Gastrocnemius medialis (tissue), 4 donors: ENCODE results near the gene SLC27A1. TPM values are rescaled to one million over a fixed set of nuclear protein-coding genes. Genes with fewer than 3 reads are reported as not detected.
A peak's percentile ranks its signal among the peaks of the same experiment; 100 is the strongest.

Experiments
- ATAC-seq, 2 donors: fragments of 150-250 bp; one replicate each; pipeline ENCODE4 v1.9.1; 2016
- DNase-seq, 2 donors: peaks; one replicate each; pipeline ENCODE4 v3.0.0-alpha.2; 2019
- H3K27ac ChIP-seq, 4 donors: fragments of 200-600 bp; sonication (generic); 1 replicate in 1 of 4; 2 replicates in 3 of 4; pipeline ENCODE4 v1.5.1; 2016 to 2018; ENCODE audit warnings: mild to moderate bottlenecking in 2 of 4, moderate library complexity in 1 of 4
- H3K27me3 ChIP-seq, 3 donors: fragments of 200-600 bp; sonication (generic) in 2 of 3; 1 replicate in 1 of 3; 2 replicates in 2 of 3; pipeline versions ENCODE4 v1.5.1 to v1.6.0; 2016 to 2019; ENCODE audit warnings: mild to moderate bottlenecking in 1 of 3, moderate library complexity in 1 of 3
- H3K36me3 ChIP-seq, 2 donors: fragments of 200-600 bp; sonication (generic) in 1 of 2; one replicate each; pipeline ENCODE4 v1.5.1; 2017 to 2018
- H3K4me1 ChIP-seq, 2 donors: fragments of 200-600 bp; sonication (generic) in 1 of 2; one replicate each; pipeline ENCODE4 v1.5.1; 2016 to 2017; ENCODE audit warnings: mild to moderate bottlenecking in 2 of 2
- H3K4me3 ChIP-seq, 4 donors: fragments of 200-600 bp; sonication (generic) in 3 of 4; 1 replicate in 1 of 4; 2 replicates in 3 of 4; pipeline ENCODE4 v1.5.1; 2016 to 2019; ENCODE audit warnings: mild to moderate bottlenecking in 2 of 4
- H3K9me3 ChIP-seq, 3 donors: fragments of 200-600 bp; sonication (generic) in 2 of 3; 1 replicate in 1 of 3; 2 replicates in 2 of 3; pipeline ENCODE4 v1.5.1; 2016 to 2019
- POLR2A ChIP-seq, 2 donors: fragments of 450-650 bp; IDR thresholded peaks; one replicate each; pipeline ENCODE4 v1.6.1; 2017; ENCODE audit warnings: antibody characterized with exemption in 2 of 2, mild to moderate bottlenecking in 2 of 2, moderate library complexity in 2 of 2
- in situ Hi-C, 4 donors: fragments of 200-750 bp; cut with MboI; loops; one replicate each; pipeline versions ENCODE4 v1.15.0 to v1.8.0; 2017; ENCODE audit warnings: low sequenced_read_pairs in 4 of 4
- intact Hi-C: fragments of 100-400 bp; cut with DNase I; formaldehyde crosslinking; loops from one replicate; pipeline ENCODE4 v1.15.1; 2023; ENCODE audit warnings: low total_unique reads
- total RNA-seq, 4 donors: library from RNA; depleted of rRNA; stranded (reverse); fragments of >200 nt; gene quantifications; one replicate each; pipeline versions ENCODE4 v1.1.0 to v1.2.3, GENCODE V29; 2016
- TF ChIP-seq, protein P1 (sequence below), 5 experiments: fragments of 450-650 bp in 3 of 5; fragments of 200-600 bp in 2 of 5; sonication (generic) in 2 of 5; IDR thresholded peaks in 4 of 5; conservative IDR thresholded peaks in 1 of 5; 1 replicate in 4 of 5; 2 replicates in 1 of 5; pipeline ENCODE4 v1.5.1; 2016 to 2019; ENCODE audit warnings: antibody characterized with exemption in 5 of 5, mild to moderate bottlenecking in 3 of 5, moderate library complexity in 3 of 5

Gene SLC27A1
- total RNA-seq, 4 donors from 2014 or later, result 20.7 to 53.8 (median 43.7) TPM

DNA sequence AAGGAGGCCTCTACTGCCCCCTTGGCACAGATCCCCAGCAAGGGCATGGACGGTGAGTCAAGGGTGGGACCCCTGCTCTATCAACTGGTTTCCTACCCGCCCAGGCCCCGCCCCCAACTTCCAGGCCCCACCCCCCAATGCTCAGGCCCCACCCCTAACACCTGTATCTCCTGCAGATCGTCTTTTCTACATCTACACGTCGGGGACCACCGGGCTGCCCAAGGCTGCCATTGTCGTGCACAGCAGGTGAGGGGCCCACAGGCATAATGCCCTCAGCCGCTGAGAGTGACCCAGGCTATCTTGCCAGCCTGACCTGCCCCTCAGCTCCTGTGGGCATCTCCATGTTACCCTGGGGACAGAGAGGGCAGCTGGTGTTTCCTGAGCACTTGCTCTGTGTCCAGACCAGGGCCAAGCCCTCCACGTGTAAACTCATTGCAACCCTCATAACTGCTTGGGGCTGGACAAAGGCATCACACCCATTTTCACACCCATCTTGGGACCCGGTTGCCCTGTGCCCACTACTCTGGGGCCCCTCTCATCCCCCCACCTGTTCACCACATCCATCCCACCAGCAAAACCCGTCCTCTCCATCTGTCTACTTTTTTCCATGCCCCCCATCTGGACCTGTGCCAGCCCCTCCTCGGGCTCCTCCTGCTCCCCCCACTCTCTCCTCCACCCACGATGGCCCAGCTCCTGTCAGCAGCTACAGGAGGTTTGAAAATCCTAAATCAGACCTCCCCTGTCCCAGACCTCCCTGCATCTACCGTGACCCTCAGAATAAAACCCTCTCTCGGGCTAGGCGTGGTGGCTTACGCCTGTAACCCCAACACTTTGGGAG, 17.2 kb downstream of the SLC27A1 start:
- H3K27me3 ChIP-seq, result no peaks in the 10 kb centered on the region
- ATAC-seq (no peak), DNase-seq (no peak)
- TF ChIP-seq POLR2A (IDR thresholded peaks at IDR 0.05), result no peak
- TF ChIP-seq, protein P1, sequence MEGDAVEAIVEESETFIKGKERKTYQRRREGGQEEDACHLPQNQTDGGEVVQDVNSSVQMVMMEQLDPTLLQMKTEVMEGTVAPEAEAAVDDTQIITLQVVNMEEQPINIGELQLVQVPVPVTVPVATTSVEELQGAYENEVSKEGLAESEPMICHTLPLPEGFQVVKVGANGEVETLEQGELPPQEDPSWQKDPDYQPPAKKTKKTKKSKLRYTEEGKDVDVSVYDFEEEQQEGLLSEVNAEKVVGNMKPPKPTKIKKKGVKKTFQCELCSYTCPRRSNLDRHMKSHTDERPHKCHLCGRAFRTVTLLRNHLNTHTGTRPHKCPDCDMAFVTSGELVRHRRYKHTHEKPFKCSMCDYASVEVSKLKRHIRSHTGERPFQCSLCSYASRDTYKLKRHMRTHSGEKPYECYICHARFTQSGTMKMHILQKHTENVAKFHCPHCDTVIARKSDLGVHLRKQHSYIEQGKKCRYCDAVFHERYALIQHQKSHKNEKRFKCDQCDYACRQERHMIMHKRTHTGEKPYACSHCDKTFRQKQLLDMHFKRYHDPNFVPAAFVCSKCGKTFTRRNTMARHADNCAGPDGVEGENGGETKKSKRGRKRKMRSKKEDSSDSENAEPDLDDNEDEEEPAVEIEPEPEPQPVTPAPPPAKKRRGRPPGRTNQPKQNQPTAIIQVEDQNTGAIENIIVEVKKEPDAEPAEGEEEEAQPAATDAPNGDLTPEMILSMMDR (IDR thresholded peaks at IDR 0.05 in 4 of 5, conservative IDR thresholded peaks at IDR 0.05 in 1 of 5), result no peak
- no peak overlapping the region for H3K4me3 ChIP-seq
- H3K9me3 ChIP-seq, result no peaks in the 10 kb centered on the region
- no peak overlapping the region for H3K27ac ChIP-seq
- intact Hi-C loops (no loop called here), in situ Hi-C loops (no loop called here)
- H3K4me1 ChIP-seq, result no peaks in the 10 kb centered on the region
- H3K36me3 ChIP-seq, result peaks cover 0 to 19% of the 10 kb centered on the region in 2 donors

DNA sequence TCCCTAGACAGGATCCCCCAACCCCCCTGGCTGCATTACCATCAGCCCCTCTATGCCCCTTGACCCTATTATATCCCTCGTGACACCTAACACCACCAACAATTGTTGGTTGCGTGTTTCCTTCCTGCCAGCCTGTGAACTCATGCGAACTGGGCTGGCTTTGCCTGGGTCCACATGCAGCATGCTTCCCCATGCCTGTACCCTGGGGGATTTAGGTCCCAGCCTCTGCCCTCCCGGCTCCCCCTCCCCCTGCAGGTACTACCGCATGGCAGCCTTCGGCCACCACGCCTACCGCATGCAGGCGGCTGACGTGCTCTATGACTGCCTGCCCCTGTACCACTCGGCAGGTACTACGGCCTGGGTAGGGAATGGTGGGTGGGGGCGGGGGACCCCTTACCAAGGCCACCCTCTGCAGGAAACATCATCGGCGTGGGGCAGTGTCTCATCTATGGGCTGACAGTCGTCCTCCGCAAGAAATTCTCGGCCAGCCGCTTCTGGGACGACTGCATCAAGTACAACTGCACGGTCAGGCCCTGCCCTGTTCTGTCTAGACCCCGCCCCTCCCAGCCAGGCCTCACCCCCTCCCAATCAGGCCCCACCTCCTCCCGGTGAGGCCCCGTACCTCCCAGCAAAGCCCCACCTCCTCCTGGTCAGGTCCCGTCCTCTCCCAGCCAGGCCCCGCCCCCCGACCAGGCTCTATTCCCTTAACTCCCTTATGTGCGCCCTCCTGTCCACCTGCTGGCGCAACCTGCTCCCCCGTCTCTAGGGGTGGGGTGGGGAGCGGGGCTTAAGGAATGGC, 18.5 kb downstream of the SLC27A1 start:
- H3K27ac ChIP-seq, result peak overlapping the region in 3 of 4 donors; percentile 3 to 55 (median 35)
- intact Hi-C loops, result no loop called here
- H3K36me3 ChIP-seq, result peaks cover 0 to 19% of the 10 kb centered on the region in 2 donors
- DNase-seq, result no peak
- H3K4me3 ChIP-seq, result peak overlapping the region in 2 of 4 donors; percentile 1 to 15
- no peaks in the 10 kb centered on the region for H3K27me3 ChIP-seq
- ATAC-seq, result peak; percentile 34 to 37
- H3K9me3 ChIP-seq, result no peaks in the 10 kb centered on the region
- in situ Hi-C loops, result no loop called here
- no peak for TF ChIP-seq POLR2A (IDR thresholded peaks at IDR 0.05)
- no peaks in the 10 kb centered on the region for H3K4me1 ChIP-seq

DNA sequence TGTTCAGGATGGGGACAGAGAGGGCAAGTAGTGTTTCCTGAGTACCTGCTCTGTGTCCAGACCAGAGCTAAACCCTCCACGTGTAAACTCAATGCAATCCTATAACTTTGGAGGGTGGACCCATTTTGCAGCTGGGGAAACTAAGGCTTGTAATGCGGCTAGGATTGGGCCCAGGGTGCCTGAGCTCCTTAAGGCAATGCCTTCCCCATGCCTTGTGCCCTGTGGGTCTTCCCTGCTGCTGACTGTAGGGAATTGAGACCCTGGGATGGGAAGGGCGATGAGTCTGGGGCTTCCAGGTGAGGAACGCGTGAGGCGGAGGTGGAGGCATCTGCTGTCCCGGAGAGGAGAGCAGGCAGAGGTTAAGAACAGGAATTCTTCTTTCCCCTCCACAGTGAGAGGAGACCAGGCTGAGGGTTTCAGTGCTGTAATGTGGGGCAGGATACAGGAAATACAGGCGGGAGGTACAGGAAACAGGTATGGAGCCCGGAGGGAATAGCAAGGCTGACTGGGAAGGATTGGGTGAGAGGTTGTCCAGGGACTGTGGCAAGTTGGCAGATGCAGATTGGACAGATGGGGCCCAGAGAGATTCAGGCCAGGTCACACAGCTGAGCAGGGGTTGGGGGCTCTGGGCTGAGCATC, 19.2 kb downstream of the SLC27A1 start:
- no peak for TF ChIP-seq POLR2A (IDR thresholded peaks at IDR 0.05)
- TF ChIP-seq, protein P1 (IDR thresholded peaks at IDR 0.05 in 4 of 5, conservative IDR thresholded peaks at IDR 0.05 in 1 of 5), result no peak
- DNase-seq, result no peak
- in situ Hi-C loops, result no loop called here
- Histone ChIP-seq H3K4me1 (no peaks in the 10 kb centered on the region), H3K27me3 (no peaks in the 10 kb centered on the region), H3K27ac (peak overlapping the region in 3 of 4 donors; percentile 3 to 55 (median 35)), H3K4me3 (no peak overlapping the region), H3K9me3 (no peaks in the 10 kb centered on the region), H3K36me3 (peaks cover 0 to 19% of the 10 kb centered on the region in 2 donors)
- intact Hi-C loops, result no loop called here
- ATAC-seq, result no peak

DNA sequence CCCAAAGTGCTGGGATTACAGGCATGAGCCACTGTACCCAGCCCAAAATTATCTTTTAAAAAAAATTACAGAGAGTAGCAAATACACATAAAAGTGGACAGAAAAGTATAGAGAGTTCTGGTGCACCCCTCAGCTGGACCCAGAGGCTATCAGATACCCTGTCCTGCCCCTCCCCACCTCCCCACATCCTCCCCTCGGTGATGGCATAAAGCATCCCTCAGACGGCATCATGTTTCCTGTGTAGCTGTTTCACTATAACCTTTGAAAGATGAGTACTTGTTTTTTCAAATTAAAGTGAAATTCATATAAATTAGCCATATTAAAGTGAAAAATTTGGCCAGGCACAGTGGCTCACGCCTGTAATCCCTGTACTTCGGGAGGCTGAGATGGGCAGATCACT, 20.1 kb downstream of the SLC27A1 start:
- ATAC-seq, result no peak
- TF ChIP-seq POLR2A (IDR thresholded peaks at IDR 0.05), result no peak
- TF ChIP-seq, protein P1 (IDR thresholded peaks at IDR 0.05 in 4 of 5, conservative IDR thresholded peaks at IDR 0.05 in 1 of 5), result no peak
- intact Hi-C loops (no loop called here), in situ Hi-C loops (no loop called here)
- Histone ChIP-seq H3K27me3 (no peaks in the 10 kb centered on the region), H3K36me3 (peaks cover 0 to 19% of the 10 kb centered on the region in 2 donors), H3K4me3 (no peak overlapping the region), H3K9me3 (no peaks in the 10 kb centered on the region), H3K4me1 (no peaks in the 10 kb centered on the region), H3K27ac (no peak overlapping the region)
- no peak for DNase-seq
